Upper lobe of right lung (tissue), 1 donor: ENCODE data around the gene MYOG. TPM values are rescaled to one million over a fixed set of nuclear protein-coding genes. Genes with fewer than 3 reads are reported as not detected.

Source experiments
- ATAC-seq: fragments of 200-7000 bp; cut with Tn5 transposase; one replicate; pipeline ENCODE4 v1.9.1; 2020; ENCODE audit warnings: mild to moderate bottlenecking, moderate library complexity
- DNase-seq: peaks from one replicate; pipeline ENCODE4 v3.0.0-alpha.2; 2020
- H3K27ac ChIP-seq: fragments of 200-600 bp; one replicate; pipeline ENCODE4 v1.8.0; 2022
- H3K27me3 ChIP-seq: fragments of 200-600 bp; one replicate; pipeline ENCODE4 v1.8.0; 2022; ENCODE audit warnings: mild to moderate bottlenecking
- H3K36me3 ChIP-seq: fragments of 200-600 bp; one replicate; pipeline ENCODE4 v1.8.0; 2022
- H3K4me1 ChIP-seq: fragments of 200-600 bp; one replicate; pipeline ENCODE4 v1.8.0; 2022
- H3K4me3 ChIP-seq: fragments of 200-600 bp; one replicate; pipeline ENCODE4 v1.8.0; 2022; ENCODE audit warnings: mild to moderate bottlenecking
- H3K9me3 ChIP-seq: fragments of 200-600 bp; one replicate; pipeline ENCODE4 v1.8.0; 2022
- intact Hi-C: fragments of 100-400 bp; cut with DNase I; formaldehyde crosslinking; loops from one replicate; pipeline ENCODE4 v1.11.0; 2022
- long read RNA-seq: library from polyadenylated mRNA; unstranded; transcript quantifications from one replicate; pipeline ENCODE4 v2.0.0, GENCODE V29; 2021
- total RNA-seq: library from RNA; stranded (reverse); fragmentation: NEBNext Ultra II Directional; extraction: Animal tissue kit (Norgen Biotek cat#: 25700); gene quantifications from one replicate; pipeline ENCODE4 v1.2.1, GENCODE V29; 2021
- TF ChIP-seq, protein P1 (sequence below): fragments of 200-600 bp; IDR thresholded peaks from one replicate; pipeline ENCODE4 v1.8.0; 2022; ENCODE audit warnings: antibody characterized with exemption
- donor health status: DM: no; HTN: yes; CAD: no; lungs with severe emphysema.

MYOG gene
- total RNA-seq = not detected
- long read RNA-seq = 0 reads

GRCh38 chr1:203085528-203086406 lies at the start of gene MYOG:
MYOG (minus strand) TSS chr1:203086012; CDS start chr1:203085961, 51 bp downstream.
- H3K27ac ChIP-seq = no peak within 1 kb of the TSS
- no peaks in the 10 kb centered on the region for H3K9me3 ChIP-seq
- H3K4me3 ChIP-seq = no peak within 1 kb of the TSS
- no peaks in the 10 kb centered on the region for H3K36me3 ChIP-seq
- no peaks in the 10 kb centered on the region for H3K27me3 ChIP-seq
- TF ChIP-seq, protein P1, sequence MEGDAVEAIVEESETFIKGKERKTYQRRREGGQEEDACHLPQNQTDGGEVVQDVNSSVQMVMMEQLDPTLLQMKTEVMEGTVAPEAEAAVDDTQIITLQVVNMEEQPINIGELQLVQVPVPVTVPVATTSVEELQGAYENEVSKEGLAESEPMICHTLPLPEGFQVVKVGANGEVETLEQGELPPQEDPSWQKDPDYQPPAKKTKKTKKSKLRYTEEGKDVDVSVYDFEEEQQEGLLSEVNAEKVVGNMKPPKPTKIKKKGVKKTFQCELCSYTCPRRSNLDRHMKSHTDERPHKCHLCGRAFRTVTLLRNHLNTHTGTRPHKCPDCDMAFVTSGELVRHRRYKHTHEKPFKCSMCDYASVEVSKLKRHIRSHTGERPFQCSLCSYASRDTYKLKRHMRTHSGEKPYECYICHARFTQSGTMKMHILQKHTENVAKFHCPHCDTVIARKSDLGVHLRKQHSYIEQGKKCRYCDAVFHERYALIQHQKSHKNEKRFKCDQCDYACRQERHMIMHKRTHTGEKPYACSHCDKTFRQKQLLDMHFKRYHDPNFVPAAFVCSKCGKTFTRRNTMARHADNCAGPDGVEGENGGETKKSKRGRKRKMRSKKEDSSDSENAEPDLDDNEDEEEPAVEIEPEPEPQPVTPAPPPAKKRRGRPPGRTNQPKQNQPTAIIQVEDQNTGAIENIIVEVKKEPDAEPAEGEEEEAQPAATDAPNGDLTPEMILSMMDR = no peak
- no peaks in the 10 kb centered on the region for H3K4me1 ChIP-seq
- ATAC-seq (no peak), DNase-seq (no peak)
- intact Hi-C loops = no loop called here

DNA sequence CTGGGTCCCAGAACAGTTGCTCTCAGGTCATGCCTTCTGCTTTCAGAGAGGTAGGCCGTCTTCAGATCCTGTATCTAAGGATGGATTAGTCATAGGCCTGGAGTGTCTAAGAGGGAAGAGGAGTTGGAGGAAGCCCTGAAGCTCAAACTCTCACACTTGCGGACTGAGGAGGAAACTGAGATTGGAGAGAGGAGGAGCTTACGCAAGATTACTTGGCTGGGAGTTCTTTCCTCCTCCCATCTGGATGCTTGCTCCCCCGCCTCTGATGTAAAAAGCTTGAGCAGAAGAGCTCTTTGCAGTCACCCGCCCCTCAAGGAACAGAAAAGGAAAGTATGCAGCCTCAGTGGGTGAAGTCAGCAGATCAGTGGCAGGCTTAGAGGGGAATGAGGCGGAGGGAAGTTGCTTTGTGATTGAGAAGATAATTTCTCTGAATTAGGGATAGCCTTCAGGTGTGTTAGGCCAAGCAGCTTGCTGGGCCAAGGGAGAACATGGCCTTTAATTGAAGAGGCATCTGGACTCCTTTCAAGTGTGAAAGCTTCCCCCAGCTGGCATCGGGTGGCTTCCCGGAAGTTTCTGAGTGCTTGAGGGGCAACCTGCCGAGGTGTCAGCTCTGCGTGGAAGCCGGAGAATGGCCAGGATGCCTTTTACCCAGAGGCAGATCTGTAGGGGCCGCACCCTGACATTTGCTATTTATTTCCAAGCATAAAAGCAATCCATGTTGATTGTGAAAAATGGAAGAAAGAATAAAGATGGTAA lies 48.3 kb upstream of the MYOG start:
- ATAC-seq (peak; percentile 42), DNase-seq (peak; percentile 42)
- TF ChIP-seq, protein P1 = no peak
- Histone ChIP-seq H3K4me1 (peaks cover 19% of the 10 kb centered on the region), H3K9me3 (no peaks in the 10 kb centered on the region), H3K27ac (no peak overlapping the region), H3K4me3 (no peak overlapping the region), H3K27me3 (no peaks in the 10 kb centered on the region), H3K36me3 (no peaks in the 10 kb centered on the region)
- intact Hi-C loops = no loop called here

GRCh38 chr1:203131548-203132200 lies 45.9 kb upstream of the MYOG start:
- DNase-seq (peak; percentile 45), ATAC-seq (no peak)
- peaks cover 42% of the 10 kb centered on the region for H3K4me1 ChIP-seq
- H3K27me3 ChIP-seq = peaks cover 14% of the 10 kb centered on the region
- H3K9me3 ChIP-seq = no peaks in the 10 kb centered on the region
- TF ChIP-seq, protein P1 = no peak
- H3K4me3 ChIP-seq = no peak overlapping the region
- intact Hi-C loops = no loop called here
- H3K27ac ChIP-seq = no peak overlapping the region
- H3K36me3 ChIP-seq = no peaks in the 10 kb centered on the region

DNA sequence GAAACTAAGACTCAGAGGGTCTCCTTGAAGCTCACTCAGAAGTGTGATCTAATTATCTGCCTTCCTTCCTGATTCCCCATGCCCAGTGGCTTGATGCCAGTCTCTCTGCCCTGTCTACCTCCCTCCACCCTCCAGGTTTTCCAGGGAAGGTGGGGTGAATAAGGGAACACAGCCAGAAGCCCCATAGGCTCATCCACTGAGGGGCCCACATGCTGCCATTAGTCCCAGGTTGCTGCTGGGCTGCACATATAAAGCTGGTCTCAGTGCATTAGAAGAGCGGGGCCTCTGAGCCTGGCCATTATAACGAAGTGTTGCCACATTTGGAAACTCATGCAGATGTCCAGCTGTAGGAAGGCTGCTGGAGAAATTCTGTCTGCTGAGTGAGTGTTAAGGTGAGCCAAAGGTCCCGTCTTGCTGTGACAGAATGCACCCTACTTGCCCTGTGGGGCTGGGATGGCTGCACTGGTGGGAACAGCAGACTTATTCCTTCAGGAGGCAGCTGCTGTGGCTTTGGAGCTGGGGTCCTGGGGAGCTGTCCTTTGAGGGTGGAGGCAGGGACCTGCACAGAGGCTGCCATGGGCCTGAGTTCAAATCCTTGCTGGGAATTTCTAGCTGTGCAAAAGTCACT lies 44.7 kb upstream of the MYOG start:
- peak; percentile 40 for DNase-seq
- TF ChIP-seq, protein P1 = no peak
- ATAC-seq = no peak
- Histone ChIP-seq H3K27ac (no peak overlapping the region), H3K4me1 (peaks cover 45% of the 10 kb centered on the region), H3K4me3 (no peak overlapping the region), H3K9me3 (no peaks in the 10 kb centered on the region), H3K27me3 (peaks cover 19% of the 10 kb centered on the region), H3K36me3 (no peaks in the 10 kb centered on the region)
- intact Hi-C loops = no loop called here

- Histone ChIP-seq H3K4me3 (no peak overlapping the region), H3K4me1 (peaks cover 45% of the 10 kb centered on the region), H3K9me3 (no peaks in the 10 kb centered on the region), H3K27ac (no peak overlapping the region), H3K27me3 (peaks cover 27% of the 10 kb centered on the region), H3K36me3 (no peaks in the 10 kb centered on the region)
- DNase-seq (peak; percentile 78), ATAC-seq (peak; percentile 55)
- intact Hi-C loops = no loop called here
- TF ChIP-seq, protein P1 = no peak
These were observed 43.9 kb upstream of the MYOG start for GRCh38 chr1:203129501-203130231.
